ENCODE data around the gene PARP9.
"Not testable (repeated sequence)": the region's sequence is repeated elsewhere in the genome, so short reads cannot be mapped to it uniquely, and the experiment has no call there.

PARP9 gene

GRCh38 chr3:122576174-122576940, 12.3 kb upstream of the PARP9 start:
- in situ Hi-C loops (cut with HindIII; ENCODE audit: low sequenced_read_pairs), result no loop called here

DNA sequence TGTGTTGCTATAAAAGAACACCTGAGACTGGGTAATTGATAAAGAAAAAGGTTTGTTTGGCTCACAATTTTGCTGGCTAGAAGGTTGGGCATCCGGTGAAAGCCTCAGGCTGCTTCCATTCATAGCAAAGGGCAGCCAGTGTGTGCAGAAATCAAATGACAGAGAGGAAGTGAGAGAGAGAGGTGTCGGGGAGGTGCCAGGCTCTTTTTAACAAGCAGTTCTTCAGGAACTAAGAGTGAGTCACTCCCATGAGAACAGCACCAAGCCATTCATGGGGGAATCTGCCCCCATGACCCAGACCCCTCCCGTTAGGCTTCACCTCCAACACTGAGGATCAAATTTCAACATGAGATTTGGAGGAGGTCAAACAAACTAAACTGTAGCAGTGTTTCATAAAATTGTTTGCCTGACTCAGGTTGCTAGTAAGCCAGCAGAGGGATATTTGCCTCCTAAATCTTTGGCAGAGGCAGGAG, 8.9 kb upstream of the PARP9 start:
- in situ Hi-C loops (cut with HindIII; ENCODE audit: low sequenced_read_pairs), result no loop called here

GRCh38 chr3:122568755-122569154, 4.7 kb upstream of the PARP9 start:
- in situ Hi-C loops (cut with HindIII; ENCODE audit: low sequenced_read_pairs), result no loop called here

DNA sequence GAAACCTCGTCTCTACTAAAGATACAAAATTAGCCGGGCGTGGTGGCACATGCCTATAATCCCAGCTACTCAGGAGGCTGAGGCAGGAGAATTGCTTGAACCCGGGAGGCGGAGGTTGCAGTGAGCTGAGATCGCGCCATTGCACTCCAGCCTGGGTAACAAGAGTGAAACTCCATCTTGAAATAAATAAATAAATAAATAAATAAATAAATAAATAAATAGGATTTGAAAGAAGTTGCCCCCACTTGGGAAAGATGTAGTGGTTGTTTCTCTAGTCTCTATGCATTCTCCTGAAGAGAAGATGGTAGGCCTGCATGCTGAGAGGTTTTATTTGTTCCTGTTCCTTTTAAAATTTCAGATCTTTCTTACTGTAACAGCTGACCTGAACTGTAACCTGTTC, 4.0 kb upstream of the PARP9 start:
- in situ Hi-C loops (cut with HindIII; ENCODE audit: low sequenced_read_pairs), result not testable (repeated sequence)

- in situ Hi-C loops (cut with HindIII; ENCODE audit: low sequenced_read_pairs), result no loop called here
These were observed 429 bp downstream of the PARP9 start for GRCh38 chr3:122563717-122564025.

- in situ Hi-C loops (cut with HindIII; ENCODE audit: low sequenced_read_pairs), result no loop called here
These were observed 980 bp downstream of the PARP9 start for GRCh38 chr3:122562923-122563716.

GRCh38 chr3:122560680-122561079, 3.4 kb downstream of the PARP9 start:
- in situ Hi-C loops (cut with HindIII; ENCODE audit: low sequenced_read_pairs), result no loop called here

DNA sequence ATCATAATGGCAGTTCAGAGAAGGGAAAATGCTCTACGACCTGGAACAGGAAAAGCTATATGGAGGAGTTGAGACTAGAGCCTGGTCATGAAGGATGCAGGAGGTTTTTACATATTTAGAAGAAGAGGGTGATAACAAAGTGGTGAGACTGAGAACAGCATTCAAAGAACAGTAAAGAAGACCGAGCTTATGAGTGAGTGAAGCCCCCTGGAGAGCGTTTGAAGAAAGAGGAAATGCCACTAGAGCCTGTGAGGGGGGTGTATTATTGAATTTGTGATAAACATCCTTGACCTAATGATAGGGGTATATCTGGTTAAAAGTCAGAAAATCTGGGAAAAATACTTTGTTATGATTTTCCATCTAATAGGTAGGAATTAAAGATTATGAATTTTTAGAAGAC, 4.2 kb downstream of the PARP9 start:
- in situ Hi-C loops (cut with HindIII; ENCODE audit: low sequenced_read_pairs), result no loop called here

DNA sequence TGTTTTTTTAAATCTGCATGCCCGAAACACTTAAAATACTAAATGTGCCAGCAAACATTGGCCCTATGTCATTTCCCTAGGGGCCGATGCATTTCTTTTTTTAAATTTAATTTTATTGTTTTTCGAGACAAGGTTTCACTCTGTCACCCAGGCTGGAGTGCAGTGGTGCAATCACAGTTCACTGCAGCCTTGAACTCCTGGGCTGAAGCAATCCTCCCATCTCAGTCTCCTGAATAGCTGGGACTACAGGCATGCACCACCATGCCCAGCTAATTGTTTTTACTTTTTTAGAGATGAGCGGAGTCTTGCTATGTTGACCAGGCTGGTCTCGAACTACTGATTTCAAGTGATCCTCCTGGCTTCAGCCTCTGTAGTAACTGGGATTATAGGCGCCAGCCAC, 5.5 kb downstream of the PARP9 start:
- in situ Hi-C loops (cut with HindIII; ENCODE audit: low sequenced_read_pairs), result no loop called here

- in situ Hi-C loops (cut with HindIII; ENCODE audit: low sequenced_read_pairs), result no loop called here
These were observed 6.7 kb downstream of the PARP9 start for GRCh38 chr3:122557356-122557755.

GRCh38 chr3:122555275-122556071, 8.6 kb downstream of the PARP9 start:
- in situ Hi-C loops (cut with HindIII; ENCODE audit: low sequenced_read_pairs), result no loop called here

DNA sequence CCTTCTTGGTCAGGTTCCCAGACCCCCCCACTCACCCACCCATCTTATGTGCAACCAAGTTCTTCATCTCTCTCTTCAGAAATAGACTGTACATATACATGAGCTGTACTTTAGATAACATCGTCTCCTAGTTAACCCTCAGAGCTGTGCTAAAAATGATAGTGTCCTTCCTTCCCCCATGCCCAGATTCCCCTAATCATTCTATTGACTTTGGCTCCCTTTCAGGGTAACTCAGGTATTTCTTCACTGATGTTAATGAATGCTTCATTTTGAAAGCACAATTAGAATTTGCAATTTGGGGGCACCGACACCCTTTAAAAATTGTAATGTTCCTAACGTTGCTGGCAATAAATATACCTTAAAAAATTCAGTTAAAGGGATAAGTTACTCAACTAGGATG, 10.9 kb downstream of the PARP9 start:
- in situ Hi-C loops (cut with HindIII; ENCODE audit: low sequenced_read_pairs), result no loop called here

DNA sequence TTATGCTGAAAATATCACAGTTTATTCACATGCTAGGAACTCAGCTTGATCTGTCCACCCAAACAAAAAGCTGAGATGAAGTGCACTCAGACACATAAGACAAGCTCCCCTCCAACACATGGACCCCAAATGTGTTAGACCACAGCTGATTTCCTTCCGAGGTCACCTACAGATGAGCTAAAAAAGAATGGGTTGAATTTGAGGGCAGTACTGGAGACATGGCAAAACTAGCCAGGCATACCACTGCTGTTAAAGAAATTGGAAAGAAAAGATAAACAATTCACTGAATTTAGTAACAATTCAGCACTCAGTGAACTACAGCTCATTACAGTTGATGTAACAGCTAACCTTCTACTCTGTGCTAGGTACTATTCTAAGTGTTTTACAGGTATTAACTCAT, 15.5 kb downstream of the PARP9 start:
- in situ Hi-C loops (cut with HindIII; ENCODE audit: low sequenced_read_pairs), result no loop called here

DNA sequence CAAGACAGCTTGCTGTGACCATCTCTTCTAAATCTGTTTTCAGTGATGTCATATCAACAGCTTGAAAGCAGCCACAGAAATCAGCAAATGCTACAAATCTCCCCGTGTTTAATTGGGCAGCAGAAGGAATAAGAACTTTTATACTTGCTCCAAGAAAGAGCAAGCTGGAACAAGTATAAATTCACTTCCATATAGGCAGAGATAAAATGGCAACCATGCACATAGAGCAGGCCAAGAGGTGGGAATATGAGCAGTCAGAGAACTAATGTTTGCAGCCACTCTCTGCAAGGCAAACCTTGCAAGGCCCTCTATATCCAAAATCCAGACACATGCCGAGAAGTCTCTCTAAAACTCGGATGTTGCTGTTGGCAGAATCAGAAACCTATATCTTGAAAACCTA, 16.0 kb downstream of the PARP9 start:
- in situ Hi-C loops (cut with HindIII; ENCODE audit: low sequenced_read_pairs), result no loop called here

DNA sequence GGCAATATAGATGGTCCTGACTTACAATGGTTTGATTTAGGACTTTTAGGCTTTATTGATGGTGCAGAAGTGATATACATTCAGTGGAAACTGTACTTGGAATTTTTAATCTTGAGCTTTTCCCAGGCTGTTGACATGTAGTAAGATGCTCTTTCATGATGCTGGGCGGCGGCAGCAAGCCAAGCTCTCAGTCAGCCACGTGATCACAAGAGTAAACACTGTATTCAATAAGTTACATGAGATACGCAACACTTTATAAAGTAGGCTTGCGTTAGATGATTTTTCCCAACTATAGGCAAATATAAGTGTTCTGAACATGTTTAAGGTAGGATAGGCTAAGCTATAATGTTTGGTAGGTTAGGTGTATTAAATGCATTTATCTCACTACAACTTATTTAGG, 17.9 kb downstream of the PARP9 start:
- in situ Hi-C loops (cut with HindIII; ENCODE audit: low sequenced_read_pairs), result no loop called here

- in situ Hi-C loops (cut with HindIII; ENCODE audit: low sequenced_read_pairs), result no loop called here
These were observed 25.1 kb downstream of the PARP9 start for GRCh38 chr3:122538956-122539490.

GRCh38 chr3:122536632-122537001, 27.5 kb downstream of the PARP9 start:
- in situ Hi-C loops (cut with HindIII; ENCODE audit: low sequenced_read_pairs), result no loop called here

DNA sequence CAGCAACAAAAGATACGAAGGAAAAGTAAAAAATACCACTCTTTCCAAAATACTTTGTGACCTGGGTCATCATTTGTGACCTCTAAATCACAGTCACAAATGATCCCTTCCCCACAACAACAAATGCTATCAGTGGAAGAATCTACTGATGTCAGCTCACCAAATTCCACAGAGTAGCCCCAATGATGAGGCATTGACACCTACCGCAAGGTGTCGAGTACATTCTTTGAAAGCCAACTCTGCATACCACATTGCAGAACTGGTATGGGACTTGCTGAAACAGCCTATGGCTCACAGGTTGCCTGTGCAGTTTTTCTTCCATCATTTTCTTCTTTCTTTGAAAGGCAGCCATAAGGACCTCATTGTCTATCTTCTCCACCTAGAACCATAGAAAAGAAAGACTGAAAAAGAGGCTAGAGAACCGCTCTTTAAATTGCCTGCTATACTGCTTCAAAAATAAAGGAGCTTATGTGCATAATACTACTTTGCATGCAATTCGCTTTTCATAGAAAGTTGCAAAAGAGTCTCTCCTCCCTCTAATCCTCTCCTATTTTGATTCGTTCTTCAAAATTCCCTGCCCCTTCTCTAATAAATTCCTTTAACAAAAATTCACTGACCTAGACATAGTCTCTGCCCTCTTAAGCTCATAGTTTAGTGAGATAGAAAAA, 28.0 kb downstream of the PARP9 start:
- in situ Hi-C loops (cut with HindIII; ENCODE audit: low sequenced_read_pairs), result no loop called here

DNA sequence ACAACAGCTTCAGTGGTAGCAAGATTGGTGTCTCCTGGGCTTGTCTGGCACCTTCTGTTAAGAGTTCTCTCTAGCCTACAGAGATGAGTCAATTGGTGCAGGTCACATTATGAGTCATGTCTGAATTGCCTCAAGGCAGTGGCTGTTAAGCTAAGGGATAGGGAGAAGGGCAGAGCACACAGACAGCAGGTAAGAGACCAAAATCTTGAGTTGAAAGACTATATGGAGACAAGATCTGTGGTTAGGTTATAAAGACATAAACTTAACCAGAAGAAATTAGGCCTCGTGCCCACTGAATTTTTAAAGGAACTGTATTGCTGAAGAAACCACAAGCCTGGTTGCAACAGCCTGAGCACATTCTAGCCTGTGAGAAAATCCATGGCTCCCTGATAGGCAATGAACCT, 30.2 kb downstream of the PARP9 start:
- in situ Hi-C loops (cut with HindIII; ENCODE audit: low sequenced_read_pairs), result no loop called here

- in situ Hi-C loops (cut with HindIII; ENCODE audit: low sequenced_read_pairs), result no loop called here
These were observed 30.6 kb downstream of the PARP9 start for GRCh38 chr3:122533480-122533879.

DNA sequence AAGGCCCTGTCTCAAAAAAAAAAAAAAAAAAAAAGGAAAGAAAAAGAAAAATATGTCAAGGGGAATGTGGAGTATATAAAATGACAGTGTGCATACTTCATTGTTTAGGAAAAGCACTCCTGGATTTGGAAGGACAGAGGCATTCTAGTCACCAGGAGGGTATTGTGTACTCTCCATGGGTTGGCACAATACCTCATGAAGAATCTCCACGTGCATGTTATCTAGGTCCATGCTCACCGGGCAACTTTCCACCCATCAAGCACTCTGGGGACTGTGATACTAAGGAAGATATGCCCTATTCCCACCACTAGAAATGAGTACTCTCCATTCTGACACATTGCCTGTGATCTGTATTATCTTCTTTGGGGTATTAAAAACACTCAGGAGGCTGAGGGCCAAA, 33.9 kb downstream of the PARP9 start:
- in situ Hi-C loops (cut with HindIII; ENCODE audit: low sequenced_read_pairs), result no loop called here

Measured in DLD1 (cell line).